GM18520 (cell line): Measurements from ENCODE around the gene GBF1.
"Not testable (repeated sequence)": the region's sequence is repeated elsewhere in the genome, so short reads cannot be mapped to it uniquely, and the experiment has no call there.

Source experiments
- ATAC-seq: cut with Tn5 transposase; IDR thresholded peaks from one replicate; pipeline ENCODE4 v1.9.1; 2021; ENCODE audit not compliant: unreplicated experiment

The GBF1 gene

GRCh38 chr10:102268375-102268888 lies 23.1 kb downstream of the GBF1 start:
- no peak for ATAC-seq

GRCh38 chr10:102269017-102269416 lies 23.7 kb downstream of the GBF1 start:
- no peak for ATAC-seq

- no peak for ATAC-seq
These were observed 28.7 kb downstream of the GBF1 start for GRCh38 chr10:102274062-102274461.

GRCh38 chr10:102275343-102275742 lies 30.0 kb downstream of the GBF1 start:
- ATAC-seq, result no peak

GRCh38 chr10:102279104-102279503 lies 33.8 kb downstream of the GBF1 start:
- no peak for ATAC-seq

DNA sequence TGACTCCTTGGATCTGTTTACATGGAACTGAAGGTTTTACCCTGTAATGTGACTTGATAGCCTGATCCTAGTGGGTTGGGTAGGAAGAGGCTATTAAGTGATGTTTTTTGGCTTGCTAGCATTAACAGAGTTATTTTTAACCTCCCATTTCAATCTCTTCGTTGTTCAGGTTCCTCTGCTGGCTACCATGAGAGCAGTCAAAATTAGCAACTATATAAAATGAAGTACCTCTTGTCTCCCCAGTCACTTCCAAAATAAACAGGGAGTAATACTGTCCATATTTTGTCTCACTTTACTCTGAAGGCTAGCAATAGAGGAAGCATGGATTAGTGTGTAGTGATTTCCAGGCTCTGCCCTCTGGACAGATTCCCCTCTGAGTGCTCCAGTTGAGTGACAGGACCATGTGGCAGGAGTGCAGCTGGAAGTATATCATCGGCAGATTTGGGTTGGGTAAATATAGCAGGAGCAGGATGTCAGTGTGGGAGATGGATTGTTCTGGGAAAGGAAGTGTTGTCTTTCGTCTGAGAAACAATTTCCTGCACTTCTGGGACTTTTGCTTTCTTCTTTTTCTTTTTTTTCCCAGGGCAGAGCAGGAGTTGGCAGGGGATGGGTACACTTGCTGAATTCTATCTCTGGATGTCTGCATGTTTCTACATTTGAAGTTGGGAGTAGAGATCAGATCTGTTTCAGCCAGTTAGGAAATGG lies 35.2 kb downstream of the GBF1 start:
- no peak for ATAC-seq

DNA sequence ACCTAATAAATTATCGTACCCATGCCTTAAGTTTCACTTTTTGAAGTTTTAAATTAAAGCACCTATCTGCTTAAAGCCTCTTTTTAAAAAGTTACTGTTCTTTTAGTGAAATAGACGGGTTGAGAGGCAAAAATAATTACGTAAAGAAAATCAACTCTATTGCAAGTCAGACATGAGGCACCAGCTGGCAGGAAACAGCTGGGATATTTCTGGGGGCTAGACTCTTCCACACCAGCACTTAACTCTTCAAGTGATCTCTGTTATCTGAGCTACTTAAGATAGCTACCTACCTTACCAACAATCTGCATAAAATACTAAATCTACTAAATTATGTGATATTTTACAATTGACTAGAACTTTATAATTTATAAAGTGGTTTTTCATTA lies 35.8 kb downstream of the GBF1 start:
- ATAC-seq, result no peak

- no peak for ATAC-seq
These were observed 38.2 kb downstream of the GBF1 start for GRCh38 chr10:102283488-102283887.

DNA sequence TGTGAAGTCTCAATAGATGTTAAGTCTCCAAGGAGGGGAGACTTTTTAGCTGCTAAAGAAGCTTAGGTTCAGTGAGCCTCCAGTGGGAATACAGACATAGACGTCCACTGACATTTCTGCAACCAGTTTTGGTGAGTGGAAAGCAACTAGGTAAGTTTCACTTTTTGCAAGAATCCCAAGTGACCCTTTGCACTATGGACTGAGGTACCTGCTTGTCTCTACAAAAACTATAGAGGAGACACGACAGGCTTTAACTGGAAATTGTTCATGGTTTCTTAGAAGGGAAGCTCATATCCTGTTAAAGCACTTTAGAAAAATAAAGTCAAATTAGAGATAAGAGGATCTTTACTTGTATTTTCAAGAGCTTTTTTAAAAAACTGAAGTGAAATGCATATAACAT lies 38.6 kb downstream of the GBF1 start:
- ATAC-seq, result no peak

DNA sequence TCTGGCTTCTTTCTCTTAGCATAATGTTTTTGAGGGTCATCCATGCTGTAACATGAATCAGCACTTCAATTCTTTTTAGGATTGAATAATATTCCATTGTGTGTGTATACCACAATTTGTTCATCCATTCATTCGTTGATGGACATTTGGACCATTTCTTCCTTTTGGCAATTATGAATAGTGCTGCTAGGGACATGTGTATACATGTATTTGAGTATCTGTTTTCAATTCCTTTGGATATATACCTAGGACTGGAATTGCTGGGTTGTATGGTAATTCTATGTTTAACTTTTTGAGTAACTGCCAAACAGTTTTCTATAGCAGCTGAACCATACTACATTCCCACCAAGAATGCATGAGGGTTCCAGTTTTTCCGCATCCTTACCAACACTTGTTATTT lies 39.2 kb downstream of the GBF1 start:
- no peak for ATAC-seq

DNA sequence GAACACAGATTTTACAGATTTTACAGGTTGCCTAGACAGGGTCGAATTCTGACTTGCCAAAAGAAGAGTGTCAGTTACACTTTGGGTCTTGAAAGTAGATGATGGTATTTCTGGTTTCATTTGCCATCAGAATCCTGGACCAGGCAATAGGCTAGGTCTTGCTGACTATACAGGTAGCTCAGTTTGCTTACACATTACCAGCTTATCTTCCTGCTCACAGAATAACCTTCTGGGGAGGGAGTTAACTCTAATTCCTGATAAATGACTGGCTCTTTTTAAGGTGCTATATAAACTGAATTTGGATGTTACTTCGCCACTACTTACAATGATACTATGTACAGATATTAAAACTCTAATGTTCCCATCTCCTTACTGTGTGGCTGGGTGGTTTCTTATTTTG lies 39.8 kb downstream of the GBF1 start:
- no peak for ATAC-seq

DNA sequence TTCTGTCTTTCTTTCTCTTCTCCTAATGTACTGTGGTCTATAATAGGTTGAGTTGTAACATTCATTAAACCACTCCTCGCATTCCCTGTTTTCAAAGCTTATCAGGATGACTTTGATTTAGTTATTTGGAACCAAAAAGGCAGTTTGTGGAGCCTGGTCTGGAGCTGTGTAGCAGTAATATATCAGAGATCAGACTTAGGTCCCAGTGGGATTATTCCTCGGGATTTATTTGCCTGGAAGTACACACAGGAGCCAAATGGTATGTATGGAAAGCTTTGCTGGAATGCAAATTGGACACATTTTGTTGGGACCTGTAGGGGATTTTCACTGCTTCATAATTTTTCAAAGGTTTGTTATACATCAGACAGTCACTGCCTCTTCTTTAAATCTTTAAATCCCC lies 40.9 kb downstream of the GBF1 start:
- ATAC-seq, result no peak

GRCh38 chr10:102287538-102287937 lies 42.2 kb downstream of the GBF1 start:
- ATAC-seq, result no peak

- ATAC-seq, result no peak
These were observed 42.7 kb downstream of the GBF1 start for GRCh38 chr10:102287991-102288390.

GRCh38 chr10:102289356-102289755 lies 44.0 kb downstream of the GBF1 start:
- no peak for ATAC-seq

DNA sequence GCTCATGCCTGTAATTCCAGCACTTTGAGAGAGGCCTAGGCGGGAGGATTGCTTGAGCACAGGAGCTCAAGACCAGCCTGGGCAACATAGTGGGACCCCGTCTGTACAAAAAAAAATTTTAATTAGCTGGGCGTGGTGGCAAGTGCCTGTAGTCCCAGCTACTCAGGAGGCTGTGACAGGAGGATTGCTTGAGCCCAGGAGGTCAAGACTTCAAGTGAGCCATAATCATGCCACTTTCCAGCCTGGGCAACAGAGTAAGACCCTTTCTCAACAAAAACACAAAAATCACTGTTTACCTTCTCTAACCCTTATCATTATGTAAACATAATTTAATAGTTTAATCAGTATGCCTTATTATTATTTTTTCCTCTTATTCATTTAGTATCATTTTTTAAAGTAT lies 44.5 kb downstream of the GBF1 start:
- ATAC-seq, result no peak

GRCh38 chr10:102291221-102291905 lies 46.0 kb downstream of the GBF1 start:
- no peak for ATAC-seq

- ATAC-seq, result no peak
These were observed 51.8 kb downstream of the GBF1 start for GRCh38 chr10:102297101-102297500.

DNA sequence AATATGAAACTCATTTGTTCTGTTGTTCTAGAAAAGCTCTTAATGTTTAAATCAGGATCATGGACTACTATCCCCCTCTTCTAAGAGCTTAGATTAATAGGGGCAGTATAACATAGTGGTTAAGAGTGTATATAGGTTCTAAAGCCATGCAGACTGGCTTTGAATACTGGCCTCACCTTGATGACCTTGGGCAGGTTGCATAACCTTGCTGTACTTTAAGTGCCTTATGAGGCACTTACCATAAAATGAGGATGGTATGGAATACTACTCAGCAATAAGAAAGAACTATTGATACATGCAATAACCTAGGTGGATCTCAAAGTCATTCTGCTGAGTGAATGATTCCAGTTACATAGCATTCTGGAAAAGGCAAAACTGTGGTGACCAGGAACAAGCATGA lies 53.6 kb downstream of the GBF1 start:
- ATAC-seq, result no peak

- ATAC-seq, result no peak
These were observed 54.5 kb downstream of the GBF1 start for GRCh38 chr10:102299873-102300272.

GRCh38 chr10:102300278-102300843 lies 55.0 kb downstream of the GBF1 start:
- ATAC-seq, result no peak

- not testable (repeated sequence) for ATAC-seq
These were observed 55.6 kb downstream of the GBF1 start for GRCh38 chr10:102300912-102301311.
